H9 (cell line): Measurements from ENCODE around the gene TMEM108. TPM values are rescaled to one million over a fixed set of nuclear protein-coding genes. Genes with fewer than 3 reads are reported as not detected.

ENCODE experiments used
- DNase-seq: peaks from one replicate; pipeline ENCODE4 v3.0.0-alpha.2; 2017
- H2AFZ ChIP-seq: one replicate; pipeline ENCODE4 v1.6.1; 2013; ENCODE audit warnings: mild to moderate bottlenecking, low read length, control low read depth, moderate library complexity
- H2AK5ac ChIP-seq: 2 replicates; pipeline ENCODE4 v1.6.1; 2013; ENCODE audit warnings: low read length, control low read depth, mixed read lengths; ENCODE audit not compliant: insufficient read length
- H2BK120ac ChIP-seq: one replicate; pipeline ENCODE4 v1.6.1; 2013; ENCODE audit warnings: low read depth, mild to moderate bottlenecking, low read length, control low read depth, inconsistent platforms; ENCODE audit not compliant: poor library complexity, severe bottlenecking
- H2BK12ac ChIP-seq: 2 replicates; pipeline ENCODE4 v1.6.1; 2013; ENCODE audit warnings: low read length, control low read depth, mixed read lengths, low read depth; ENCODE audit not compliant: insufficient read length
- H2BK15ac ChIP-seq: 2 replicates; pipeline ENCODE4 v1.6.1; 2013; ENCODE audit warnings: low read depth, low read length, control low read depth
- H2BK20ac ChIP-seq: one replicate; pipeline ENCODE4 v1.6.1; 2013; ENCODE audit warnings: low read depth, mild to moderate bottlenecking, low read length, control low read depth, inconsistent platforms; ENCODE audit not compliant: poor library complexity, severe bottlenecking
- H2BK5ac ChIP-seq: 2 replicates; pipeline ENCODE4 v1.6.1; 2013; ENCODE audit warnings: low read length, control low read depth, mixed read lengths; ENCODE audit not compliant: insufficient read length
- H3K14ac ChIP-seq: 2 replicates; pipeline ENCODE4 v1.6.1; 2013; ENCODE audit warnings: low read length, control low read depth; ENCODE audit not compliant: insufficient read depth
- H3K18ac ChIP-seq: 2 replicates; pipeline ENCODE4 v1.6.1; 2013; ENCODE audit warnings: low read depth, mild to moderate bottlenecking, mixed read lengths, low read length, control low read depth; ENCODE audit not compliant: insufficient read length
- H3K23ac ChIP-seq: 2 replicates; pipeline ENCODE4 v1.6.1; 2013; ENCODE audit warnings: low read length, control low read depth, mixed read lengths, low read depth; ENCODE audit not compliant: insufficient read length
- H3K23me2 ChIP-seq: 2 replicates; pipeline ENCODE4 v1.6.1; 2013; ENCODE audit warnings: low read depth, mild to moderate bottlenecking, mixed read lengths, low read length, control low read depth; ENCODE audit not compliant: insufficient read length, poor library complexity, severe bottlenecking
- H3K27ac ChIP-seq: 2 replicates; pipeline ENCODE4 v1.5.1; 2013; ENCODE audit warnings: low read length, control low read depth, mixed read lengths, low read depth; ENCODE audit not compliant: insufficient read length
- H3K27me3 ChIP-seq: 2 replicates; pipeline ENCODE4 v1.6.1; 2013; ENCODE audit warnings: low read length, control low read depth, inconsistent platforms; ENCODE audit not compliant: insufficient read depth
- H3K4ac ChIP-seq: 2 replicates; pipeline ENCODE4 v1.6.1; 2013; ENCODE audit warnings: low read depth, mild to moderate bottlenecking, control low read depth, inconsistent platforms, low read length, moderate library complexity
- H3K4me1 ChIP-seq: 2 replicates; pipeline ENCODE4 v1.6.1; 2013; ENCODE audit warnings: low read length, control low read depth, inconsistent platforms; ENCODE audit not compliant: insufficient read depth
- H3K4me2 ChIP-seq: 2 replicates; pipeline ENCODE4 v1.6.1; 2013; ENCODE audit warnings: low read length, control low read depth, mixed read lengths; ENCODE audit not compliant: insufficient read length, insufficient read depth
- H3K56ac ChIP-seq: 2 replicates; pipeline ENCODE4 v1.6.1; 2013; ENCODE audit warnings: low read depth, mild to moderate bottlenecking, mixed read lengths, low read length, control low read depth; ENCODE audit not compliant: insufficient read length
- H3K79me1 ChIP-seq: 2 replicates; pipeline ENCODE4 v1.6.1; 2013; ENCODE audit warnings: low read depth, mild to moderate bottlenecking, moderate library complexity, low read length, control low read depth, inconsistent platforms; ENCODE audit not compliant: insufficient read depth, poor library complexity, severe bottlenecking
- H3K79me2 ChIP-seq: 2 replicates; pipeline ENCODE4 v1.6.1; 2013; ENCODE audit warnings: low read length, control low read depth, inconsistent platforms; ENCODE audit not compliant: insufficient read depth
- H3K9ac ChIP-seq: 2 replicates; pipeline ENCODE4 v1.6.1; 2013; ENCODE audit warnings: low read length, control low read depth, mixed read lengths; ENCODE audit not compliant: insufficient read length; ENCODE audit errors: extremely low read depth
- H3K9me3 ChIP-seq: one replicate; pipeline ENCODE4 v1.6.1; 2013; ENCODE audit warnings: low read depth, low read length, inconsistent platforms; ENCODE audit not compliant: control insufficient read depth
- H3T11ph ChIP-seq: one replicate; pipeline ENCODE4 v1.6.1; 2013; ENCODE audit warnings: mild to moderate bottlenecking, low read length, control low read depth, inconsistent platforms
- H4K20me1 ChIP-seq: one replicate; pipeline ENCODE4 v1.6.1; 2013; ENCODE audit not compliant: control insufficient read depth, insufficient read length, insufficient read depth
- H4K5ac ChIP-seq: 2 replicates; pipeline ENCODE4 v1.6.1; 2013; ENCODE audit warnings: low read depth, mild to moderate bottlenecking, mixed read lengths, low read length, control low read depth; ENCODE audit not compliant: insufficient read length
- H4K8ac ChIP-seq: replicated peaks from 2 replicates; pipeline ENCODE4 v1.6.1; 2013; ENCODE audit warnings: low read length, control low read depth, mixed read lengths, low read depth; ENCODE audit not compliant: insufficient read length
- H4K91ac ChIP-seq: 2 replicates; pipeline ENCODE4 v1.6.1; 2013; ENCODE audit warnings: low read depth, mild to moderate bottlenecking, moderate library complexity, mixed read lengths, low read length, control low read depth; ENCODE audit not compliant: insufficient read length
- H3K27ac Mint-ChIP-seq, 3 experiments: 2 replicates in 2 of 3; 3 replicates in 1 of 3; pipeline ENCODE4 v1.8.0; 2020 to 2021; ENCODE audit warnings: mixed read lengths in 3 of 3, mild to moderate bottlenecking in 1 of 3, moderate library complexity in 1 of 3
- H3K27me3 Mint-ChIP-seq: 2 replicates; pipeline ENCODE4 v1.8.0; 2021; ENCODE audit warnings: low read depth, mild to moderate bottlenecking, moderate library complexity, mixed read lengths
- H3K36me3 Mint-ChIP-seq, 3 experiments: 2 replicates in 2 of 3; 3 replicates in 1 of 3; pipeline ENCODE4 v1.8.0; 2020 to 2021; ENCODE audit warnings: low read depth in 3 of 3, mixed read lengths in 3 of 3; ENCODE audit not compliant: insufficient read depth in 1 of 3
- H3K4me1 Mint-ChIP-seq, 2 experiments: 2 replicates each; pipeline ENCODE4 v1.8.0; 2020; ENCODE audit warnings: mixed read lengths in 2 of 2
- H3K4me3 Mint-ChIP-seq, 2 experiments: 2 replicates in 1 of 2; 3 replicates in 1 of 2; pipeline ENCODE4 v1.8.0; 2020 to 2021; ENCODE audit warnings: mild to moderate bottlenecking in 2 of 2, mixed read lengths in 2 of 2, moderate library complexity in 1 of 2
- H3K9me3 Mint-ChIP-seq, 2 experiments: 2 replicates in 1 of 2; 3 replicates in 1 of 2; pipeline ENCODE4 v1.8.0; 2020; ENCODE audit warnings: mild to moderate bottlenecking in 2 of 2, mixed read lengths in 2 of 2, moderate library complexity in 1 of 2
- CTCF ChIP-seq: fragments of 200-600 bp; sonication (generic); conservative IDR thresholded peaks from 3 replicates; pipeline ENCODE4 v1.8.0; 2021; ENCODE audit warnings: antibody characterized with exemption, mild to moderate bottlenecking
- WGBS: extraction: QIAGEN DNeasy Blood & Tissue Kit; methylation state at CpG from one replicate; pipeline ENCODE4 v1.1.7; 2013; ENCODE audit warnings: missing lambda C conversion rate, low lambda C conversion rate, mixed read lengths; ENCODE audit not compliant: insufficient read length; ENCODE audit errors: extremely low coverage; 5-methylcytosine and 5-hydroxymethylcytosine counted together
- total RNA-seq: library from RNA; stranded (reverse); gene quantifications from 2 replicates; pipeline ENCODE4 v1.2.1, GENCODE V29; 2021

TMEM108 gene
- total RNA-seq, 1 experiment from 2014 or later: 5.0 TPM

GRCh38 chr3:133277813-133278212 lies 239.6 kb downstream of the TMEM108 start:
- Histone ChIP-seq H3K4me1 (no peaks in the 10 kb centered on the region), H3K23me2 (no peaks in the 10 kb centered on the region), H2BK15ac (no peak overlapping the region), H3K27me3 (no peaks in the 10 kb centered on the region), H3K9me3 (no peaks in the 10 kb centered on the region), H2BK120ac (no peak overlapping the region), H3K9ac (no peak overlapping the region), H4K20me1 (no peaks in the 10 kb centered on the region), H3K27ac (no peak overlapping the region), H2AFZ (no peak overlapping the region), H2BK20ac (no peak overlapping the region), H4K8ac (no peak overlapping the region), H3T11ph (no peak overlapping the region), H4K5ac (no peak overlapping the region), H3K14ac (no peak overlapping the region), H2AK5ac (no peak overlapping the region), H2BK5ac (no peak overlapping the region), H4K91ac (no peak overlapping the region), H3K56ac (no peak overlapping the region), H3K79me1 (no peaks in the 10 kb centered on the region), H2BK12ac (no peak overlapping the region), H3K4me2 (no peak overlapping the region), H3K18ac (no peak overlapping the region), H3K23ac (no peak overlapping the region), H3K4ac (no peak overlapping the region), H3K79me2 (no peaks in the 10 kb centered on the region)
- no peak overlapping the region for H3K27ac Mint-ChIP-seq
- H3K9me3 Mint-ChIP-seq: no peaks in the 10 kb centered on the region
- no peak for TF ChIP-seq CTCF
- no CpG with 5 or more reads among the region's 2 CpGs for WGBS
- no peak overlapping the region for H3K4me3 Mint-ChIP-seq
- H3K36me3 Mint-ChIP-seq: no peaks in the 10 kb centered on the region
- H3K27me3 Mint-ChIP-seq: no peaks in the 10 kb centered on the region
- peaks cover 18 to 25% of the 10 kb centered on the region in 2 experiments for H3K4me1 Mint-ChIP-seq
- no peak for DNase-seq
